OCI-LY7 (cell line): ENCODE data around the gene PHIP. TPM values are rescaled to one million over a fixed set of nuclear protein-coding genes. Genes with fewer than 3 reads are reported as not detected.

Experiments used
- BruUV-seq: library from RNA; stranded (reverse); fragments of 400-500 nt; replicated peaks from 2 replicates; lab custom pipeline; 2021; lab: Mats Ljungman, UMichigan
- CTCF ChIA-PET: fragments of 300-600 bp; sonication (Branson Sonifier 250); formaldehyde crosslinking; loops from one replicate; lab custom pipeline; 2022; ENCODE audit warnings: antibody characterized with exemption; ENCODE audit not compliant: unreplicated experiment; lab: Charles Lee
- POLR2A ChIA-PET: fragments of 300-600 bp; sonication (Branson Sonifier 250); formaldehyde crosslinking; loops from one replicate; lab custom pipeline; 2022; ENCODE audit warnings: antibody characterized with exemption; lab: Charles Lee
- DNase-seq: peaks from one replicate; pipeline ENCODE4 v3.0.0-alpha.2; 2015; ENCODE audit warnings: low spot score
- H2AFZ ChIP-seq: fragments of 200-600 bp; sonication (generic), shearing (Covaris generic); 2 replicates; pipeline ENCODE4 v1.6.1; 2014; ENCODE audit warnings: mild to moderate bottlenecking, antibody characterized with exemption, low read length, moderate library complexity
- H3K27ac ChIP-seq: fragments of 200-600 bp; sonication (generic); 2 replicates; pipeline ENCODE4 v1.5.1; 2014; ENCODE audit warnings: mixed run types, low read depth, mild to moderate bottlenecking, moderate library complexity, low read length, inconsistent platforms; ENCODE audit not compliant: poor library complexity, severe bottlenecking
- H3K36me3 ChIP-seq: fragments of 200-600 bp; sonication (generic); 2 replicates; pipeline ENCODE4 v1.6.1; 2014; ENCODE audit warnings: mild to moderate bottlenecking, antibody characterized with exemption, low read length, moderate library complexity, mixed read lengths; ENCODE audit not compliant: insufficient read depth
- H3K4me1 ChIP-seq: fragments of 200-600 bp; sonication (generic); 2 replicates; pipeline ENCODE4 v1.5.1; 2014; ENCODE audit warnings: mild to moderate bottlenecking, low read length; ENCODE audit not compliant: insufficient read depth, poor library complexity, severe bottlenecking
- H3K4me2 ChIP-seq: fragments of 200-600 bp; sonication (generic); 2 replicates; pipeline ENCODE4 v1.6.1; 2014; ENCODE audit warnings: mild to moderate bottlenecking, low read length
- H3K4me3 ChIP-seq: fragments of 200-600 bp; sonication (generic); 2 replicates; pipeline ENCODE4 v1.5.1; 2014; ENCODE audit warnings: mild to moderate bottlenecking, low read depth, low read length; ENCODE audit not compliant: poor library complexity, severe bottlenecking
- H3K79me2 ChIP-seq: fragments of 200-600 bp; sonication (generic); 2 replicates; pipeline ENCODE4 v1.6.1; 2016; ENCODE audit warnings: low read depth, mild to moderate bottlenecking, low read length, moderate library complexity, mixed read lengths; ENCODE audit not compliant: insufficient read depth
- H3K9me2 ChIP-seq: fragments of 200-600 bp; sonication (generic); 2 replicates; pipeline ENCODE4 v1.6.1; 2016; ENCODE audit warnings: mild to moderate bottlenecking, low read length, mixed read lengths; ENCODE audit not compliant: insufficient read depth
- H3K9me3 ChIP-seq: fragments of 200-600 bp; sonication (generic); 2 replicates; pipeline ENCODE4 v1.6.1; 2014; ENCODE audit warnings: mild to moderate bottlenecking, mixed run types, low read length, mixed read lengths
- H4K20me1 ChIP-seq: fragments of 200-600 bp; sonication (generic); 2 replicates; pipeline ENCODE4 v1.6.1; 2014; ENCODE audit warnings: mild to moderate bottlenecking, antibody characterized with exemption, low read length, moderate library complexity, mixed read lengths; ENCODE audit not compliant: insufficient read depth
- CTCF ChIP-seq: fragments of 200-600 bp; sonication (generic); conservative IDR thresholded peaks from 2 replicates; pipeline ENCODE4 v1.5.1; 2014; ENCODE audit warnings: mild to moderate bottlenecking, antibody characterized with exemption, low read length, moderate library complexity, mixed read lengths
- EZH2phosphoT487 ChIP-seq: fragments of 200-600 bp; sonication (generic); IDR thresholded peaks from 2 replicates; pipeline ENCODE4 v1.6.1; 2018; ENCODE audit warnings: low read depth, borderline replicate concordance, mild to moderate bottlenecking, mixed run types, antibody characterized with exemption, low read length, moderate library complexity, mixed read lengths
- intact Hi-C: fragments of 100-400 bp; cut with micrococcal nuclease; formaldehyde crosslinking; loops from one replicate; pipeline ENCODE4 v1.10.0; 2022; ENCODE audit not compliant: unreplicated experiment
- total RNA-seq, 2 experiments: library from RNA; depleted of rRNA in 1 of 2; stranded (reverse); fragments of >200 nt in 1 of 2; shearing (Covaris generic) in 1 of 2; gene quantifications; 2 replicates each; pipeline ENCODE4 v1.2.3, GENCODE V29; 2014 to 2022

PHIP gene
- total RNA-seq, 2 experiments from 2014 or later: 32.1 to 46.6 TPM

GRCh38 chr6:79076782-79077641, 1.0 kb downstream of the PHIP start:
- H3K9me3 ChIP-seq: no peaks in the 10 kb centered on the region
- intact Hi-C loops: loop anchor here (2.0 to 5.0 kb wide), 3 partner anchors 28 to 1030 kb away; partner anchors contain the start of genes BCKDHB and TTK
- ChIA-PET POLR2A (interaction anchor here (0.7 to 5.1 kb wide), 14 partner anchors 8 to 926 kb away, joined by 3 to 25 read pairs (median 5); partner anchors contain the start of gene IRAK1BP1), CTCF (no interaction called here)
- H2AFZ ChIP-seq: no peak overlapping the region; the same call in 1 of the 2 replicates
- H3K4me2 ChIP-seq: peak overlapping the region; percentile 88
- peaks cover 57% of the 10 kb centered on the region for H3K79me2 ChIP-seq
- BruUV-seq: no TSS peak
- TF ChIP-seq EZH2phosphoT487: no peak
- TF ChIP-seq CTCF: no peak
- H3K4me1 ChIP-seq: peaks cover 46% of the 10 kb centered on the region
- H4K20me1 ChIP-seq: peaks cover 42% of the 10 kb centered on the region
- peak; percentile 90 for DNase-seq
- H3K4me3 ChIP-seq: peak overlapping the region; percentile 96
- H3K27ac ChIP-seq: peak overlapping the region; percentile 76
- no peaks in the 10 kb centered on the region for H3K9me2 ChIP-seq
- H3K36me3 ChIP-seq: peaks cover 47% of the 10 kb centered on the region

- peaks cover 45% of the 10 kb centered on the region for H4K20me1 ChIP-seq
- peaks cover 55% of the 10 kb centered on the region for H3K4me1 ChIP-seq
- ChIA-PET POLR2A (interaction anchor here (0.8 to 5.1 kb wide), 10 partner anchors 9 to 234 kb away, joined by 3 to 25 read pairs (median 7); partner anchors contain the start of gene IRAK1BP1), CTCF (no interaction called here)
- no peaks in the 10 kb centered on the region for H3K9me2 ChIP-seq
- peak overlapping the region; percentile 76 for H3K27ac ChIP-seq
- peaks cover 66% of the 10 kb centered on the region for H3K79me2 ChIP-seq
- H3K4me2 ChIP-seq: peak overlapping the region; percentile 88
- H3K9me3 ChIP-seq: no peaks in the 10 kb centered on the region
- TF ChIP-seq CTCF (no peak), EZH2phosphoT487 (no peak)
- H2AFZ ChIP-seq: no peak overlapping the region; the same call in 1 of the 2 replicates
- intact Hi-C loops: loop anchor here (2.0 to 5.0 kb wide), 3 partner anchors 27 to 1031 kb away; partner anchors contain the start of genes BCKDHB and TTK
- DNase-seq: peak; percentile 10
- H3K36me3 ChIP-seq: peaks cover 55% of the 10 kb centered on the region
- BruUV-seq: no TSS peak
- peak overlapping the region; percentile 96 for H3K4me3 ChIP-seq
These were observed 1.9 kb downstream of the PHIP start for GRCh38 chr6:79076160-79076559.
